Stimulated activated effector memory CD8-positive, alpha-beta T cell treated with anti-CD3 and anti-CD28 coated beads, Interleukin-12 subunit alpha, Interleukin-12 subunit beta, amount 100 ng/mL, for 72 hours (primary cell): ENCODE data around the gene TESK2.
A peak's percentile ranks its signal among the peaks of the same experiment; 100 is the strongest.
"Not testable (repeated sequence)": the region's sequence is repeated elsewhere in the genome, so short reads cannot be mapped to it uniquely, and the experiment has no call there.

Experiments used
- ATAC-seq: fragments of 150-1000 bp; cut with Tn5 transposase; 2 replicates; pipeline ENCODE4 v1.10.0; 2021
- DNase-seq, 2 donors: peaks; one replicate each; pipeline ENCODE4 v3.0.0; 2021 to 2022; ENCODE audit warnings: low spot score in 2 of 2
- H3K27ac Mint-ChIP-seq: one replicate; pipeline ENCODE4 v1.8.0; 2022; ENCODE audit warnings: mild to moderate bottlenecking, mixed read lengths
- H3K36me3 Mint-ChIP-seq: one replicate; pipeline ENCODE4 v1.8.0; 2022; ENCODE audit warnings: mild to moderate bottlenecking, mixed read lengths
- H3K4me1 Mint-ChIP-seq: one replicate; pipeline ENCODE4 v1.8.0; 2022; ENCODE audit warnings: mixed read lengths
- H3K4me3 Mint-ChIP-seq: one replicate; pipeline ENCODE4 v1.8.0; 2022; ENCODE audit warnings: mild to moderate bottlenecking, mixed read lengths
- H3K9me3 Mint-ChIP-seq: one replicate; pipeline ENCODE4 v1.8.0; 2022; ENCODE audit warnings: mixed read lengths

Gene TESK2

DNA sequence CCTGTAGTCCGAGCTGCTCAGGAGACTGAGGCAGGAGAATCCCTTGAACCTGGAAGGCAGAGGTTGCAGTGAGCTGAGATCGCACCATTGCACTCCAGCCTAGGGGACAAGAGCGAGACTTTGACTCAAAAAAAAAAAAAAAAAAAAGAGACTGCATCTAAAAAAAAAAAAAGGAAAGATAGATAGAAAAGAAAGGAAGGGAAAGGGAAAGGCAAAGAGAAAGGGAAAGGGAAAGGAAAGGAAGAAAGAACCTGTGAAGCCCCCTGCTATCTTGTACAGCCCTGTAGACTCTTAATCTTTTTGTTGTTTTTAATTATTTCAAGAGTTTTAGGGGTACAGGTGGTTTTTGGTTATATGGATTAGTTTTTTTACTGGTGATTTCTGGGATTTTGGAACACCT, 104.7 kb downstream of the TESK2 start:
- no peaks in the 10 kb centered on the region for H3K9me3 Mint-ChIP-seq
- no peak overlapping the region for H3K27ac Mint-ChIP-seq

DNA sequence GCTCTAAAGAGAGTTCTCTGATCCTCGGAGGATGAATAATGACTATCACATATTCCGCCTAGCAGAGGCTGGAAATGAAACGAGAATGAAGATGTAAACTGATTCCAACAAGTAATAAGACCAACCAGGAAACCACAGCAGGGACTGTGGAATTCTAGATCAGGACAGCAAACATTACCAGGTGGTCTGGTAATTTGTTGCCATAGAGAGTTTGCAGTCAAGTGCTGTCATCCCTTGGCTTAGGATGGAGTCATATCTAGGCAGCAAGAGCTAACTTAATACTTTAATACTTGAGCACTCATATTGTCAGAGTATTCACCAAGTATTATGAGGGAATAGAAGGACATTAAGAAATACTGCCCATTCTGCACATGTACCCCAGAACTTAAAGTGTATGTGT, 105.7 kb downstream of the TESK2 start:
- Mint-ChIP-seq H3K36me3 (peaks cover 6% of the 10 kb centered on the region), H3K9me3 (no peaks in the 10 kb centered on the region), H3K4me1 (no peaks in the 10 kb centered on the region), H3K4me3 (no peak overlapping the region), H3K27ac (no peak overlapping the region)
- DNase-seq = no peak
- no peak for ATAC-seq

More for the DNA sequence above, 104.7 kb downstream of the TESK2 start:
- peaks cover 6% of the 10 kb centered on the region for H3K36me3 Mint-ChIP-seq
- H3K4me3 Mint-ChIP-seq = no peak overlapping the region
- DNase-seq (no peak), ATAC-seq (no peak)
- no peaks in the 10 kb centered on the region for H3K4me1 Mint-ChIP-seq

DNA sequence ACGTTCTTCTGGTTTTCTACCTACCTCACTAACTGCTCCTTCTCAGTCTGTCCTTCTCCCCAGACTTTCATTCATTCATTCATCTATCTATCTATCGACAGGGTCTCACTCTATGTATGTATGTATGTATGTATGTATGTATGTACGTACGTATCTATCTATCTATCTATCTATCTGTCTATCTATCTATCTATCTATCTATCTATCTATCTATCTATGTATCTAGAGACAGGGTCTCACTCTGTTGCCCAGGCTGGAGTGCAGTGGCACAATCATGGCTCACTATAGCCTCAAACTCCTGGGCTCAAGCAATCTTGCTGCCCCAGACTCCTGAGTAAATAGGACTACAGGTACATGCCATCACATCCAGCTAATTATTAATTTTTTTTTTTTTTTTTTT, 106.8 kb downstream of the TESK2 start:
- H3K4me1 Mint-ChIP-seq, H3K4me3 Mint-ChIP-seq, H3K36me3 Mint-ChIP-seq, H3K9me3 Mint-ChIP-seq, ATAC-seq, DNase-seq, H3K27ac Mint-ChIP-seq: not testable (repeated sequence)

DNA sequence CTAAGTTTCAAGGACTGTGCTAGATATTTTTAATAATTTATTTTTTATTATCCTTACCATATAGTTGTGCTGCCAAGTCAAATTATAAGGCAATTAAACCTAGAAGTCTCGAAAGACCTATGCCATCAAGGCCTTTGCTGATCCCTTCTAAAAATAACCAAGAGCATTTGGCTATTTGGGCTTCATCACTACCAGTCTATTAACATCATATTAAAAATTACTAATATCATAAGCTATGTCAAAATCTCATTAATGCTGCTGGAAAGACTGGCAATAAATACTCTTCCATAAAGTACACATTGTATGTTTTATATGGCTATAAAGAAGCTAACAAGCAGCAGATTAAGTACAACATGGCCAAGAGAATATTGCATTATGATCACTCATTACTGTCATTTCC, 107.8 kb downstream of the TESK2 start:
- Mint-ChIP-seq H3K36me3 (peaks cover 6% of the 10 kb centered on the region), H3K4me1 (no peaks in the 10 kb centered on the region), H3K9me3 (no peaks in the 10 kb centered on the region), H3K4me3 (no peak overlapping the region), H3K27ac (no peak overlapping the region)
- ATAC-seq = no peak
- DNase-seq = no peak

GRCh38 chr1:45381243-45381642, 109.7 kb downstream of the TESK2 start:
- Mint-ChIP-seq H3K4me1 (no peaks in the 10 kb centered on the region), H3K27ac (no peak overlapping the region), H3K4me3 (no peak overlapping the region), H3K36me3 (peaks cover 4% of the 10 kb centered on the region), H3K9me3 (no peaks in the 10 kb centered on the region)
- ATAC-seq = no peak
- DNase-seq = no peak

- DNase-seq (no peak), ATAC-seq (no peak)
- no peaks in the 10 kb centered on the region for H3K36me3 Mint-ChIP-seq
- peak overlapping the region; percentile 12 for H3K27ac Mint-ChIP-seq
- H3K9me3 Mint-ChIP-seq = no peaks in the 10 kb centered on the region
- H3K4me1 Mint-ChIP-seq = no peaks in the 10 kb centered on the region
- H3K4me3 Mint-ChIP-seq = no peak overlapping the region
Measured at GRCh38 chr1:45380730-45381129, 110.2 kb downstream of the TESK2 start.

GRCh38 chr1:45380125-45380524, 110.8 kb downstream of the TESK2 start:
- Mint-ChIP-seq H3K4me3 (no peak overlapping the region), H3K27ac (peak overlapping the region; percentile 12), H3K4me1 (peaks cover 4% of the 10 kb centered on the region), H3K9me3 (no peaks in the 10 kb centered on the region), H3K36me3 (no peaks in the 10 kb centered on the region)
- ATAC-seq (no peak), DNase-seq (no peak)

DNA sequence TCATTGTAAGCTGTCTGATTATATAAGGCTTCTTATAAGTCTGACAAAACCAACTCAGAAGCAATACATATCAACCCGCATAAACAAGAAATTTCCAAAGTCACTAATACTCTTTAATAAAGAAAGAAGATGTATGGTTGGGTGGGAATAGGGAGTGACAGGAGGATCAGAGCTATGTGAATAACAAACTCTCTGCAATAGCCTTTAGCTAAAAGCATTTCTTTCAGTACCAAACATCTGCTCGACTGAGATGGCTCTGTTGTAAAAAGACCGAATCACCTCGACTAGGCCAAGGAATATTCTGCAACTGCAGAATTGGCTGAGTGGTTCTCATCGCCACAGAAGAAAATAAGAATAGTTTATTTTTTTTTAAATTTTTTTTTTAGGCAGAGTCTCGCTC, 111.4 kb downstream of the TESK2 start:
- Mint-ChIP-seq H3K4me1 (peaks cover 9% of the 10 kb centered on the region), H3K9me3 (no peaks in the 10 kb centered on the region), H3K36me3 (no peaks in the 10 kb centered on the region)

GRCh38 chr1:45378184-45378583, 112.8 kb downstream of the TESK2 start:
- DNase-seq (no peak), ATAC-seq (no peak)
- H3K4me1 Mint-ChIP-seq = peaks cover 9% of the 10 kb centered on the region
- H3K27ac Mint-ChIP-seq = no peak overlapping the region
- H3K4me3 Mint-ChIP-seq = no peak overlapping the region
- H3K36me3 Mint-ChIP-seq = no peaks in the 10 kb centered on the region
- H3K9me3 Mint-ChIP-seq = no peaks in the 10 kb centered on the region

More for the DNA sequence above, 111.4 kb downstream of the TESK2 start:
- Mint-ChIP-seq H3K4me3 (no peak overlapping the region), H3K27ac (no peak overlapping the region)
- DNase-seq (no peak), ATAC-seq (no peak)

DNA sequence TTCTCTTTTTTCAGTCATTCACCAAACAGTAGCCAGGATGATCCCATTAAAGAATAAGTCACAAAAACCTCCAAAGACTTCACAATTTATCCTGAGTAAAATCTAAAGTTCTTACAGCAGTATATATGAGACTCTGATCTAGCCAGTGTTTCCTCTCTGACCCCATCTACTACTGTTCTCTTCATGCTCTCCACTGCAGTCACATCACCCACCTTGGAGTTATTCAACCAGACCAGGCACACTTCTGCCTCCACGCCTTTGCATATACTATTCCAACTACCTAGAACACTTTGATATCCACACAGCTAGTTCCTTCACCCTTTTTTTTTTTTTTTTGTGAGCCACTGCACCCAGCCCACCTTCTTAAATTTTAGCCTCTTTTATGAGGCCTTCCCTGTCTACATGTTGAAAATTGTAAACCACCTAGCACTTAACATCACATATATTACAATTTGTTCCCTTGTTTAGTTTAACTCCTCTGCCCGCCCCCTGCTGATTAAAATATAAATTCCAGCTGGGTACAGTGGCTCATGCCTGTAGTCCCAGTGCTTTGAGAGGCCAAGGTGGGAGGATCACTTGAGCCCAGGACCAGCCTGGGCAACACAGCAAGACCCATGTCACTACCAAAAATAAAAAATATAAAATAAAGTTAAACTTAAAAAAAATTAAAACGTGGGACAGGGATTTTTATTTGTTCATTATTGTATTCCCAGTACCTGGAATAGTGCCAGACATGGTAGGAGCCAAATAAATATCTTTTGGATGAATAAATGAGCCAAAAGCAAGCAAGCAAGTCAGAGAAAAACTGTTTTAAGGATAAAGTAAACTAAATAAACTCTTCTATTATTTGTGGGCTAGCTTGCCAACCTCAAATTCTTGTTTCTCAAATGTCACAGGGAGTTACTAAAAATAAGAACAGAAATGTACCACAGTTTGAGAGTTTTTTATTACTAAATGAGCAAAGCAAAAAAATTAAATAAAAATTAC, 115.6 kb downstream of the TESK2 start:
- Mint-ChIP-seq H3K36me3 (peaks cover 7% of the 10 kb centered on the region), H3K4me3 (no peak overlapping the region), H3K4me1 (peaks cover 9% of the 10 kb centered on the region), H3K9me3 (no peaks in the 10 kb centered on the region), H3K27ac (no peak overlapping the region)
- peak; percentile 45 for ATAC-seq
- DNase-seq = no peak

GRCh38 chr1:45373573-45373972, 117.4 kb downstream of the TESK2 start:
- no peak overlapping the region for H3K27ac Mint-ChIP-seq
- DNase-seq (no peak), ATAC-seq (no peak)
- H3K4me3 Mint-ChIP-seq = no peak overlapping the region
- peaks cover 9% of the 10 kb centered on the region for H3K4me1 Mint-ChIP-seq
- H3K9me3 Mint-ChIP-seq = no peaks in the 10 kb centered on the region
- H3K36me3 Mint-ChIP-seq = peaks cover 7% of the 10 kb centered on the region

DNA sequence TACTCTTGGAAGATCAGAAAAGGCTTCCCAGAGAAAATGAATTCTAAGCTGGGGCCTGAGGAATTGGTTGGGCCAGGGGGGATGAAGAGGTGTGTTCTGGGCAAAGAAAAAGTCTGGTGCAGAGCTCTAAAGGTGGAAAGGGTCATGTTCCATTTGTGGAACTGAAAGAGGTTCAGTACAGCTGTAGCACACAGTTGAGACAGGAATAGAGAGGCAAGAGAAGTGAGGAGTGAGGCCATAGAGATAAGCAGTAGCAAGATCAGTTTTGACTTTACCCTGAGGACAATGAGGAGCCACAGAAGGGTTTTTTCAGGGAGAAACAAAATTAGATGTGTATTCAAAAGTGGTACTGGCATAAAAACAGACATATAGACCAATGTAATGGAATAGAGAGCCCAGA, 120.4 kb downstream of the TESK2 start:
- no peak for ATAC-seq
- Mint-ChIP-seq H3K9me3 (no peaks in the 10 kb centered on the region), H3K4me1 (peaks cover 9% of the 10 kb centered on the region), H3K36me3 (peaks cover 7% of the 10 kb centered on the region), H3K4me3 (no peak overlapping the region), H3K27ac (no peak overlapping the region)
- no peak for DNase-seq

DNA sequence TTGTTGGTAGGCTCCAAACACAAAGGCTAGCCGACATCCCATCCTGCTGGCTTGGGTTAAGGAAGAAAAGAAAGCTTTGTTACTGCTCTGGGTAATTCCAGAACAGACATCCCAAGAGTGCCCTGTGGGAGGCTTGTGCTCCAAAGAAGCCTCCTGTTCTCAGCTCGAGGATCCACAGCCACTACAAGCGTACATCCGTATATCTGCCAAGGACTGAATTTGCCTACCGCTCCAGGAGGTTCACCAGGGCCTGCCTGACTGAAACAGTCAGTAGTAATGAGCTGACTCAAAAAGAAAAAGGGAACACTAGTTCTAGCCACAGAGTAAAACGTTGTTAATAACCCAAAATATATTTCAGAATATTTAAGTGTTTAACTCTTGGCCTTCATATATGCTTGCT, 125.9 kb downstream of the TESK2 start:
- H3K27ac Mint-ChIP-seq = no peak overlapping the region
- no peaks in the 10 kb centered on the region for H3K36me3 Mint-ChIP-seq
- H3K9me3 Mint-ChIP-seq = no peaks in the 10 kb centered on the region
- DNase-seq = no peak
- H3K4me1 Mint-ChIP-seq = peaks cover 2% of the 10 kb centered on the region
- H3K4me3 Mint-ChIP-seq = no peak overlapping the region
- ATAC-seq = no peak

GRCh38 chr1:45364294-45364693, 126.7 kb downstream of the TESK2 start:
- peak overlapping the region; percentile 50 for H3K27ac Mint-ChIP-seq
- ATAC-seq (no peak), DNase-seq (no peak)
- peaks cover 5% of the 10 kb centered on the region for H3K4me1 Mint-ChIP-seq
- H3K4me3 Mint-ChIP-seq = no peak overlapping the region
- no peaks in the 10 kb centered on the region for H3K36me3 Mint-ChIP-seq
- no peaks in the 10 kb centered on the region for H3K9me3 Mint-ChIP-seq

DNA sequence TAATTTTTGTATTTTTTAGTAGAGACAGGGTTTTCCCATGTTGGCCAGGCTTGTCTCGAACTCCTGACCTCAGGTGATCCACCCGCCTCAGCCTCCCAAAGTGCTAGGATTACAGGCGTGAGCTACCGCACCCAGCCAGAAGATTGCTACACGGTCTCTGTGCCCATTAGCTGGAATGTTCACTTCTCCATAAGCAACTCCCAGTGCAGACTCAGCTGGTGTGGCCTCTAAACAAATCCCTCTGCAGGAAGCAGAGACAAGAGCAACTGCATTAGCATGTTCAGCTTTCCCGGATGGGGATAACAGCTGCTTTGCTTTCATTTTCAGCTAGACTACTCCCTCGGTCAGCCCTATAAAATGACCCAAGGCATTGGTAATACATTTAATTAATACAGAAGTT, 130.0 kb downstream of the TESK2 start:
- not testable (repeated sequence) for H3K9me3 Mint-ChIP-seq, H3K4me3 Mint-ChIP-seq, H3K27ac Mint-ChIP-seq, H3K36me3 Mint-ChIP-seq, ATAC-seq, H3K4me1 Mint-ChIP-seq, DNase-seq

DNA sequence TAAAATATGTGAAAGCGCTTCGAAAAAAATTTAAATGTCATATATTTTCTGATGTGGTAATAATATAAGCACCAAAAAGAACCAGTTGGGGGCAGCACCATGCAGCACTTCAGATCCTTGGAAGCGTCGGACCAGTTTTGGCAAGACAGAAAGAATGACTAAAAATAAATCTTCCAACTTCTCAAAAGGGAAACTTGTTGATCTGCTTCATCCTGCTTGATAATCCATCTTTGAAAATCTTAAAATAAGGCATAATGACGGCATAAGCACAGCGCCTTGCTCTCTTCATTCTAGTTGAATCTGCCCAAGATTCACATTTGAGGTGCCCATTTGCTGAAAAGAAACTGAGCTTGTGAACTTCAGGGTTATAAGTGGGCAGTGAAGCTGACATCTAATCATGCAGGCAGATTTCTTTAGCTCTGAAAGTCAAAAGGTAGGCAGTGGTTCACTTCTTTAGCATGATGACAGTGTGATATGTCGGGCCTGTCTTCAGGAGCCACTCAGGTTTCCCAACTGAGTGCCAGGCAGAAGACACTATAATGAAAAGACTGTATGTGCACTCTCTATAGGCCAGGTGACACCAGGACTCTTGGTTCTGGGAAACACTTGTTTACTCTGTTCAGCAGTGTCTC, 131.0 kb downstream of the TESK2 start:
- no peak overlapping the region for H3K27ac Mint-ChIP-seq
- H3K9me3 Mint-ChIP-seq = no peaks in the 10 kb centered on the region
- H3K4me1 Mint-ChIP-seq = peaks cover 5% of the 10 kb centered on the region
- H3K36me3 Mint-ChIP-seq = no peaks in the 10 kb centered on the region
- ATAC-seq = peak; percentile 65
- no peak overlapping the region for H3K4me3 Mint-ChIP-seq
- no peak for DNase-seq
